Activated CD8-positive, alpha-beta memory T cell treated with anti-CD3 and anti-CD28 coated beads for 4 hours (primary cell): ENCODE results near the gene SDK1.
"Not testable (repeated sequence)": the region's sequence is repeated elsewhere in the genome, so short reads cannot be mapped to it uniquely, and the experiment has no call there.

Experiments used
- DNase-seq, 2 donors: peaks; one replicate each; pipeline ENCODE4 v3.0.0-alpha.2; 2020; ENCODE audit warnings: low read depth in 2 of 2

SDK1 gene

DNA sequence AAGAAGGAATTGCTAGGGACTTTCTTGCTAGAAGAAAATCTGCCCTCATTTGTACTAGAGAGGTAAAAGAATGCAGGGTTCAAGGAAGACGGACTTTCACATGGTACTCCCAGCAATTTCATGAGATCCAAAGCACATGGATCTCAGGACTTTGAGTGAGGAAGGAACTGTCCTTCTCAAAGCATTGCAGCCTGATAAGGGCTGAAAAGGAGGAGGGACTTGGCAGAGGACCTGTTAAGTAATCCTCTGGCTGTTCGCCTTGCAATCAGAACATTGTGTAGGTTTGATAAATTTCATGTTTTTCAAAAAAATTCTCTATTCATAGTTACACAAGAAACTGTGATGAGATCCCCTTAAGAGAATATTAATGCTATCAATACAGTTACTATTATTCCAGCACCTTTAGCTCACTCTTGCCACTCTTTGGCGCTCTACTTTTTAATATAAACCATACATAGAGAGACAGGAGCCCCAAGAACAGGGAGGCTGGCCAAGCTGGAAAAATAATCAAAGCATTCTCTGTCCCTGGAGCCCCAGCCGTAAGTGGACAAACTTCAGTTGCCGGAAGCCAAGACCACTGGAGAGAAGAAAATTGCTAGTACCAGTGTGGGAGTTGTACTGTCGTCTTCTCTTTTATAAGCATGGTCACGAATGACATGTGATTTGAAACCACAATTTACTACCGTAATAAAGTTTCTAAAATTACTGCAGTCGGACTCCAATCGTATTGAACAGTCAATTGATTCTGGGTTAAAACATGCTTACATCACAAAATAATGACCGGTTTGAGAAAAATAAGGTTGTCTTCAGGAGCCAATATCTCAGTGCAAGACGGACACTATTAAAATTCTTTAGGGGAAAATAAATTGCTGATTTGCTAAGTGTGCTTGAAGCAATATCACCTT lies 424.4 kb downstream of the SDK1 start:
- no peak for DNase-seq

DNA sequence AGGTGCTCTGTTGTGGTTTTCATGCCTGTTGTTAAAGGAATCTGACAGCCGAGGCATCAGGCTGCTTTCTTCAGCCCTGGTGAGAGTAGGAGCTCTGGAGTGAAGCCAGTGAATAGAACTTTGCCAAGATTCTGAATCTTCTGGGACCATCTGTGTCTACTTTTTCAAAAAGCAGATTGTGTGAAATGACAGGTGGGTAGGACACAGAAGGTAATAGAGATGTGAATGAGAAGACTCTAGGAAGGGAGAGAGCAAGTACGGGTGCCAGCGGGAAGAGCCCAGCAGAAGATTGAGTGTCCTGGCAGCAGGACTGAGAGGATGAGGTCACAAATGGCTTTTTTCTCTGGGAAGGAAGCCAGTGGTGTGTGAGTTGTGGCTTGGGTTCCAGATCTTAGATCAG lies 429.2 kb downstream of the SDK1 start:
- no peak for DNase-seq

DNA sequence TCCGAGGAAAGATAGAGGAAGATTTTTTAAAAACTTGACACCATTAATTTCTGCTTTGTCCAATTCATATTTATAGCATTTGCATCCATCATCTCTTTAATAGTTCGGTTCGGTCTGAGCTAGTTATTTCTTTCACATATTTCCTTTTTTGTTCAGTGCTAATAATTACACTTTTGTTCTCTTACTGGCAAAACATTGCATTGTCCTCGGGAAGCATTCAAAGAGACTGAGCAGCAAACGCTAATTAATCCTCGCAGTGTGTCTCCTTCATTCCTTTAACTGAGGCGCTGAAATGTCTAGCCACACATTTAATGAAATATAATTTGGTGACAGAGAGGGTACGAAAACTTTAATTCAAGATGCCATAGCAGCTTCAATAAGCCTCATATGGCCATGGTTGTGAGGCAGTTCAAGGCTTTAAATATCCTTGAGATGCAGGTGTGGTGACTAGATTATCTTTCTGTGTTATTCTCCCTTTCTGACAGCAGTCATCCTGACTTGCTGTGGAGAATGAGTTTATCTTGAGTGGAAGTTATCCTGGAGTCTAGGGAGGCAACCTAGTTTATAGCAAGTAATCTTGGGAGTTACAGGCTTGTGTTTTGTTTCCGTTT lies 431.4 kb downstream of the SDK1 start:
- no peak for DNase-seq

GRCh38 chr7:3733541-3734140 lies 432.6 kb downstream of the SDK1 start:
- DNase-seq, result no peak

DNA sequence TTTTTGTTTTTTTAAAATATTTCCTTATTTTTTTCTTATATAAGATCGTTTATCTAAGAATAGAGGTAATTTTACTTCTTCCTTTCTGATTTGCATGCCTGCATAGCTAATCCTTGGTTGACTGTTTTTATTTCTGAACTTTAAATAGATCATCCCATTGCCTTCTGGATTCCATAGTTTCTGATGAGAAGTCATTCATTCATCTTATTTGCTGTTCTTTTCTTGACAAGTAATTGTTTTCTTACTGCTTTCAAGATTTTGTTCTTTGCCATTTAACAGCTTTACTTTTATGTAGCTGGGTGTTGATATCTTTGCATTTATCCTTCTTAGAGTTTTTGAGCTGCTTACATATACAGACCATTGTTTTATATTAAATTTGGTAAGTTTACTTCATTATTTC lies 437.9 kb downstream of the SDK1 start:
- DNase-seq, result no peak

GRCh38 chr7:3739983-3740382 lies 438.9 kb downstream of the SDK1 start:
- no peak for DNase-seq

DNA sequence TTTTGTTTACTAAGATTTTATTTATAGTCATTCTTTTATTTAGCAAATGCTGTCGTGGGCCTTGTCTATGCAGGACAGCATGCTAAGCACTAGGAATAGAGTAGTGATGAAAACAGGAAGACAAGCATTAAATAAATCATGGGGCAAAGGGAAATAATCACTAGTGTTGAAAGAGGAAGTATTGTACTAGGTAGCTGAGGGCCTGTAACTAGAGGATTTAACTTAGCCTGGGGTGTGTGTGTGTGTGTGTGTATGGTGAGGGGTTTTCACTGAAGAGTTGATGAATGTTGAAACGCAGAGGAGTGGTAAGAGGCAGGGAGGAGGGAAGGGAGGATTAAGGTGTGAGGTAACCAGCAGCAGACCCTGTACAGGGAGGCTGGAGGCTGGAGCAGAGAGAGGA lies 446.4 kb downstream of the SDK1 start:
- no peak for DNase-seq

DNA sequence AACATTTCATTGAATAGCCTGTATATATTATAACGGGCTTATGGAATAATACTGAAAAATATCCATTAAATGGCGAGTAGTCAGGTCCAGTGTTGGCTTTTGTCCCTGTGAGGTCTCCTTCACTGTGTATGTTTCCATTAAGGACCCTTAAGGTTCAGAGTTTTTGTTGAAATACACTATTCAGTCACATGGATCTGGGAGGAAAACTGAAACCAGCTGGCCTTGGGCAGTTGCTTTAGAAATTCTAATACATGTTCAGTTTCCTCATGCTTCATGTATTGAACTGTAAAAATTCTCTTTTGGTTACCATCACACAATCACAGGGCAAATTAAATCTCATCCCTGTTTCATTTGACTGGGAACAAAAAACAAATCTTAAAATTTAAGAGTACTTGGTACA lies 447.3 kb downstream of the SDK1 start:
- DNase-seq, result no peak

DNA sequence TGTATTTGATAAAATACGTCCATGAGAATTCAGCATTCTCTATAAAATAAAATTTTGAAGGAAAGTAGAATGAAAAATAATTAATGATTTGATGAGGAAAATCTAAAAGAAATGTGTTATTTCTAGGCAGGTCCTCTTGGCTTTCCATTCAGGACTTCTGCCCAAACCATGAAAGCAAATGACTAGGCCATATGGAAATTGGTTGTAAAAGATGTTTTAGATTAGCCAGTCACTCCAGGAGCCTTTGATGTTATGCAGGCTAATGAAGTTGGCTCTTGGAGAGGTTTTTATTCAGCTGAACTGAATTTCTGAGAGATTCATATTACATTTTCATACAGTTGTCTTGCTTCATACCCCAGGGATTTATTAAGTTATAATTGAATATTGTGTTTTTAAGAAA lies 452.8 kb downstream of the SDK1 start:
- DNase-seq, result no peak

DNA sequence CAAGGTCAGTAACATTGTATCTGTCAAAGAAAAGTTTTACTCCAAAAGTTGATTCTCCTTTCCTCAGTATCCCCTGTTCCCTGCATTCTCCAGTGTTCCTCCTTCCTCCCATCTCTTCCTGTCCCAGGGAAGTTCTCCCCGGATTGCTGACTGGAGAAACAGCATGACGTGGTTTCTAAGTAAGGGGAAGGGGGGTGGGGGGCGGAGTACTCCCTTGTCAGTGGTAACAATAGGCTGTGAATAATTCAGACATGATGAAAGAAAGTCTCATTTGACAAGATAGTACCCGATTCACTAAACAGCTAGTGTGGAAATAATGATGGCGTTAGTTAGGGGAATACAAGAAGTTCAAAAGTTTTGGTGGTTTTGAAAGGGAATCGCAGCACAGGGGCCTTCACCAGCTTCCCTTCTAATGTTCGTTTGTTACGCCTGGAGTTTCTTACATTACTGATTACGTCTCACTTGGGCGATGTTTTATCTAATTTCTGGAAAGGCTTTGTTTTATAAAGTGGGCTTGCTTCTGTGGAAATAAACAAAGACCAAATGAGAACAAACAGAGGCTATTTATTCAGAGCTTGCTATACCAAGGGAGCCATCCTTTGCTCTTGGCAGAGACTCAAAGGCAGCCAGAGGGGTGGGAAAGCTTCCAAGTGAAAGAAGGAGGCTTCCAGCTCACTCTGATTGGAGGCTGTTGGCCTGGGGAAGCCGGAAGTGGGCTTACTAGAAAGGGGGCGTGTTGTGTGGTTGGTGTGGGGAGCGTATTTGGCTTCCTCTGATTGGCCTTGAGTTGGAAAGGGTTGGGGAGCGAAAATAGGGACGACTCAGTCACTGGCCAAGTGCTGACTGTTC lies 453.7 kb downstream of the SDK1 start:
- no peak for DNase-seq

DNA sequence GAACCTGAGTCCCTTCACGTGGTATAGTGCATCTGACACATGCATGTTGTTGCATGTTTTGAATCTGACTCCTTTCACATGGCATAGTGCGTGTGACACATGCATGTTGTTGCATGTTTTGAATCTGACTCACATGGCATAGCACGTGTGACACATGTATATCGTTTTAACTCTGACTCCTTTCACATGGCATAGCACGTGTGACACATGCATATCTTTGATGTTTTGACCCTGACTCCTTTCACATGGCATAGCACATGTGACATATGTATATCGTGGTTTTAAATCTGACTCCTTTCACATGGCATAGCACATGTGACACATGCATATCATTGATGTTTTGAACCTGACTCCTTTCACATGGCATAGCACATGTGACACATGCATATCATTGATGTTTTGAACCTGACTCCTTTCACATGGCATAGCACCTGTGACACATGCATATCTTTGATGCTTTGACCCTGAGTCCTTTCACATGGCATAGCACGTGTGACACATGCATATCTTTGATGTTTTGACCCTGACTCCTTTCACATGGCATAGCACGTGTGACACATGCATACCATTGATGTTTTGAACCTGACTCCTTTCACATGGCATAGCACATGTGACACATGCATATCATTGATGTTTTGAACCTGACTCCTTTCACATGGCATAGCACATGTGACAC lies 454.9 kb downstream of the SDK1 start:
- not testable (repeated sequence) for DNase-seq

- no peak for DNase-seq
These were observed 456.0 kb downstream of the SDK1 start for GRCh38 chr7:3757059-3757458.

DNA sequence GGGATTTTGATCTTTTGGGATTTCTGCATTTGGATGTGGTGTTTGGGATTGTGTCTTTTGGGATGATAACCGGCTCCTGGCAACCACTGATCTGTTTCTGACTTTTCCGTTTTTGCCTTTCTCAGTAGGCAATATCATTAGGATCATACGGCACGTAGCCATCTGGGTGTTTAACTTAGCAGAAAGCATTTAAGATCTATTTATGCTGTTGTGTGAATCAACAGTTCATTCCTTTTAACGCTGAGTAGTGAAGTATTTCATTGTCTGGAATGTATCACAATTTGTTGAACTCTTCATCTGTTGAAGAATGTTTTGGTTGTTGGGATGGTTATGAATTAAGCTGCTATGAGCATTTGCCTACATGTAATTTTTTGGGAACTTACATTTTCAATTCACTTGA lies 459.6 kb downstream of the SDK1 start:
- no peak for DNase-seq

DNA sequence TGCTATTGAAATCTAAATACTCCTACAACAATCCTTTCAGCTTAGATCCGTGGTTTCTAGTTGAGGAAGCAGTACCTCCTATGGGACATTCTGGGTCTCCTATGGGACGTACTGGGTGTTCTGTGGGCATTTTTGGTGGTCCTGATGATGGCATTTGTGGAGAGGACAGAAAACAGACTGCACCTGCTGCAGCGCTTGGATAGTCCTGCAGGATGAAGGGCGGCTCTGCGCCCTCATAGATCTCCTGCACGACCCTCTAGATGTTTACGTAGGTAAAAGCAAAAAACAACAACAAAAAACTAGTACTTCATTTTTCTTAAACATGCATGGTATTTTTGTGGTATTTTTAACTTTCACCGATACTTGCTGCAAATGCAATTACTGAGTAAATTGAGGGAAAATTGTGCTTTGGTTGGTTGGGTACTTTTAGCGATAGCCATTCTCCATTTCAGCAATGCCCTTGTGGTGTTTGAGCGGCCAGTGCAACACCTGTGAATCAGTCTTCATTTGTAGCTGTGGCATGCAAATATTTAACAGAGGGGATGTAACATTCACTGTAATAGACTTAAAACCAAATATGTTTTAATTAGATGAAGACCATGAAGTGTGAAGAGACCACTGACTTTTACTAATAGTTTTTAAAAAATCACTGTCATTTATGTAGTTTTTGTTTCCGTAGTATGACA lies 461.2 kb downstream of the SDK1 start:
- DNase-seq, result no peak

DNA sequence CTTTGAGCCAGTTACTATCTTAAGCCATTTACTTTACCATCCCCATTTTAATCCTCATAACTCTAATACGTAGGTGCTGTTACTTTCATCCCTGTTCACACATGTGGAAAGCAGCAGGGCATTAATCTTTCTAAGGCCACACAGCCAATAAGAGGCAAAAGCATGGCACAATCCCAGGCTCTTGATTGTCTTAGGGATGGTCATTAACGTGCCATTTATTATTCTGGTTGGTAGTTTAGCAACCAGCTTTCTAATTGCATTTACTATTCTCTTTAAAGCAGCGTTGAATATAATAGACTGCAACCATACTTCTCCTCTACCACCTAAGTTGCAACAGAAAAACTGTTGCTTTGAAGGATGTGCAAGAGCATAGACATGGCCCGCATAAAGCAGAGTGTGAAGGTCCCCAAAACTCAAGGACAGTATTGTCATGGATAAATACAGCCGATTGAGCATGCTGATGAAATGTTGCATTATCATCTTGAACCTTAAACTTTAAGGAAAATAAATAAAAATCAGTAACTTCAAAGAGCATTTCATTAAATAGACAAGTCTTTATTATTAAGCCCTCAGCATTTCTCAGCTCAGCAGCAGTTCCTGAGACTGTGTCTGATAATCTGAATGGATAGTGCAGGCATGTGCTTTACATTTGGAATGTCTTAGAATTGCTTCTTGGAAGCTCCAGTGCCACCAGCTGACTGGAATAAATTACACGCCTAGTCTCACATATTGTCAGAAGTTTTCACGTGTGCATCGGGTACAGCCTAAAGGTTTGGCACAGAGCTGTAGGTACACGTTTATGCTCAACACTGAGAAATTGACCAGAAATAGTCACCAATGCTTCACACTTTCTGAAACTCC lies 467.1 kb downstream of the SDK1 start:
- no peak for DNase-seq

DNA sequence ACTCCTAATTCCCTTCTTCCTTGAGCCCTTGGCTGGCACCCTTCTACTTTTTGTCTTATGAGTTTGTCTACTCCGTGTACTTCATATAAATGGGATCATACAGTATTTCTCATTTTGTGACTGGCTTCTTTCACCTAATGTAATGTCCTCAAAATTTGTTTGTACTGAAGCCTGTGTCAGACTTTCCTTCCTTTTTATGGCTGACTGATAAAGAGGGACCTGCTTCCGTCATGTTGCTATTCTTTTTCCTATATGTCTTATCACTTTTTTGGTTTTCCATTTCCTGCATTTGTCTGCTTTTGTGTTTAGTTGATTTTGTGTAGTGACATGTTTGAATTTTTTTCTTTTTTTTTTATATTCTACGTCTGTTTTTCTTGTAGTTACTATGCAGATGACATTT lies 470.9 kb downstream of the SDK1 start:
- no peak for DNase-seq

DNA sequence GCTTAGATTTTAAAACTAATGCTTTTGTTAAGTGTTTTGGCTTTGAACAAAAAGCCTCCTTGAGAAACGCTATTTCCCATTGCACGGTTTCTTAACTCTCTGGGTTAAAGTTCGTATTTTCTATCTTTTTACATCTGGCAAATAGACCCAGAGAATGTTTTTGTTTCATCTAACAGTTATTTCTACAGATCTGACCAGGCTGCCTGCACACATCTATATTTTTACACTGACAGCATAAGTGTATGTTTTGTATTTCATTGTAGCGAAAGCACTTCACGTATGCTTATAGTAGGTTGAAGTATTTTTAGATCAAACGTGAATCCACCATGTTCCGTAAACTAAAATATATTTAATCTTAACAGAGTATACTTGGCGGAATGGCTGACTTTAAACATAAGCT lies 477.3 kb downstream of the SDK1 start:
- DNase-seq, result no peak

DNA sequence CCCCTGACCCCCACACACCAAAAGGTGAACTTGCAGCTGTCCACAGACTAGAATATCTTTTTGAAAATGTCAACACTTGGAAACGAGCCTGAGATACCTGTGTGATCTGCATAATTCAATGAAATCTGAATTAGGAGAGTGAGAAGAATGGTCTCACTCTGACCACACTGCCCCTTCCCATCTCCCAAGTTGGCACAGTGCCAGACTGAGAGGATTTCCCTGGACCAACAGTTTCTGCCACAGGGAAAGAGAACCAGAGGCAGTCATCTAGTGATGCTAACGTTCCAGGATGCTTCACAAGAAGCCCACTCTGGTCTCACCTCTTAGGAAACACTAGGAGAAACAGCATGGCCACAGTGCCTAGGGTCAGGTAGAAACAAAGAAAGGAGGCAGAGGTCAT lies 479.0 kb downstream of the SDK1 start:
- DNase-seq, result no peak

GRCh38 chr7:3780525-3780924 lies 479.5 kb downstream of the SDK1 start:
- no peak for DNase-seq

DNA sequence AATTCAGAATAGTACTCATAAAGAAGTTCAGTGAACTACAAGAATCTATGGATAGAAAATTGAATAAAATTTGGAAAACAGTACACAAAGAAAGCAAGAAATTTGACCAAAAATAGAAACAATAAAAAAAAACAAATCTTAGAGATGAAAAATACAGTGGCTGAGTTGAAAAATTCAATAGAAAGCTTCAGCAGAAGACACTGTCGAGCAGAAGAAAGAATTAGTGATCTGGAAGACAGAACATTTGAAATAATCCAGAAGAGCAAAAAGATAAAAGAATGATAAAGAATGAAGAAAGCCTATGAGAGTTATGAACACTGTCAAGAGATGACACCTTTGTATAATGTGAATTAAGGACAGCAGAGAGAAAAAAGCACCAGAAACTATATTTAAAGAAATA lies 480.6 kb downstream of the SDK1 start:
- no peak for DNase-seq
